NK-92 (cell line): ENCODE results near the gene ZYX.
"Not testable (repeated sequence)": the region's sequence is repeated elsewhere in the genome, so short reads cannot be mapped to it uniquely, and the experiment has no call there.

Experiments
- DNase-seq: peaks from one replicate; lab custom pipeline; 2025; ENCODE audit not compliant: unreplicated experiment; lab: John Stamatoyannopoulos, UW

ZYX gene

GRCh38 chr7:143396625-143397556 lies 15.7 kb downstream of the ZYX start:
- DNase-seq = no peak

GRCh38 chr7:143397710-143398530 lies 16.8 kb downstream of the ZYX start:
- no peak for DNase-seq

GRCh38 chr7:143398616-143399015 lies 17.5 kb downstream of the ZYX start:
- DNase-seq = no peak

GRCh38 chr7:143399151-143399550 lies 18.0 kb downstream of the ZYX start:
- no peak for DNase-seq

- no peak for DNase-seq
Measured at GRCh38 chr7:143399642-143400041, 18.5 kb downstream of the ZYX start.

- no peak for DNase-seq
Measured at GRCh38 chr7:143401265-143401664, 20.1 kb downstream of the ZYX start.

GRCh38 chr7:143402233-143402632 lies 21.1 kb downstream of the ZYX start:
- DNase-seq = not testable (repeated sequence)

- DNase-seq = no peak
Measured at GRCh38 chr7:143405173-143406001, 24.2 kb downstream of the ZYX start.

- DNase-seq = no peak
Measured at GRCh38 chr7:143406002-143406357, 24.8 kb downstream of the ZYX start.

GRCh38 chr7:143407287-143408251 lies 26.4 kb downstream of the ZYX start:
- peak; percentile 35 for DNase-seq

GRCh38 chr7:143408252-143408685 lies 27.1 kb downstream of the ZYX start:
- no peak for DNase-seq

- DNase-seq = no peak
Measured at GRCh38 chr7:143408686-143409561, 27.8 kb downstream of the ZYX start, which contains the start of gene EPHA1. Gene EPHA1, minus strand, starts transcription at chr7:143408856. Its CDS starts 51 bp downstream, at chr7:143408805.

- DNase-seq = no peak
Measured at GRCh38 chr7:143410521-143411004, 29.4 kb downstream of the ZYX start.

- no peak for DNase-seq
Measured at GRCh38 chr7:143411976-143412708, 31.0 kb downstream of the ZYX start.

- DNase-seq = no peak
Measured at GRCh38 chr7:143413123-143413522, 32.0 kb downstream of the ZYX start.

- DNase-seq = not testable (repeated sequence)
Measured at GRCh38 chr7:143415209-143415608, 34.1 kb downstream of the ZYX start.

- no peak for DNase-seq
Measured at GRCh38 chr7:143415742-143416397, 34.7 kb downstream of the ZYX start.
